ENCODE measurements around the gene DLG2.

DLG2 gene

DNA sequence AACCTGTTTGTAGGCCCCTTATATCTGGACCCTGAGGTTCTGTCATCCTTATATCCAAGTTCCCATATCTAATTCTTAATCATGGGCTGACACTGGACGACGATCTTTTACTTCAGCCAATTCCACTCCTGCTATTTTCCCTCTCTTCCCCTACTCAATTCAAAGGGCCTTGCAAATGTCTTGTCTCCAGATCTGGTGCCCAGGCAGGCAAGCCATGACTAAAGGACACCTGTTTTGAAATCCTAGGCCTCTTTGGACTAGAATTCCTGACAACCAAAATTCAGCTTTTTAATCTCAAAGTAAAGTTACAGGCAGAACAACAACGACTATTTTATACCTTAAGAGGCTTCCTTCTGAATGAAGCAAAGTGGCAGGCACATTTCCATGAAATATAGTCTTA lies 963.4 kb downstream of the DLG2 start:
- DNase-seq (ENCODE audit: low spot score) = no peak
- TF ChIP-seq, protein P1, sequence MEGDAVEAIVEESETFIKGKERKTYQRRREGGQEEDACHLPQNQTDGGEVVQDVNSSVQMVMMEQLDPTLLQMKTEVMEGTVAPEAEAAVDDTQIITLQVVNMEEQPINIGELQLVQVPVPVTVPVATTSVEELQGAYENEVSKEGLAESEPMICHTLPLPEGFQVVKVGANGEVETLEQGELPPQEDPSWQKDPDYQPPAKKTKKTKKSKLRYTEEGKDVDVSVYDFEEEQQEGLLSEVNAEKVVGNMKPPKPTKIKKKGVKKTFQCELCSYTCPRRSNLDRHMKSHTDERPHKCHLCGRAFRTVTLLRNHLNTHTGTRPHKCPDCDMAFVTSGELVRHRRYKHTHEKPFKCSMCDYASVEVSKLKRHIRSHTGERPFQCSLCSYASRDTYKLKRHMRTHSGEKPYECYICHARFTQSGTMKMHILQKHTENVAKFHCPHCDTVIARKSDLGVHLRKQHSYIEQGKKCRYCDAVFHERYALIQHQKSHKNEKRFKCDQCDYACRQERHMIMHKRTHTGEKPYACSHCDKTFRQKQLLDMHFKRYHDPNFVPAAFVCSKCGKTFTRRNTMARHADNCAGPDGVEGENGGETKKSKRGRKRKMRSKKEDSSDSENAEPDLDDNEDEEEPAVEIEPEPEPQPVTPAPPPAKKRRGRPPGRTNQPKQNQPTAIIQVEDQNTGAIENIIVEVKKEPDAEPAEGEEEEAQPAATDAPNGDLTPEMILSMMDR (conservative IDR thresholded peaks at IDR 0.05; ENCODE audit: low read depth) = no peak
- POLR2A ChIA-PET (ENCODE audit: low non-redundant PET) = no interaction called here
- no peak overlapping the region for H3K27ac ChIP-seq
- CTCF ChIA-PET = no interaction called here

DNA sequence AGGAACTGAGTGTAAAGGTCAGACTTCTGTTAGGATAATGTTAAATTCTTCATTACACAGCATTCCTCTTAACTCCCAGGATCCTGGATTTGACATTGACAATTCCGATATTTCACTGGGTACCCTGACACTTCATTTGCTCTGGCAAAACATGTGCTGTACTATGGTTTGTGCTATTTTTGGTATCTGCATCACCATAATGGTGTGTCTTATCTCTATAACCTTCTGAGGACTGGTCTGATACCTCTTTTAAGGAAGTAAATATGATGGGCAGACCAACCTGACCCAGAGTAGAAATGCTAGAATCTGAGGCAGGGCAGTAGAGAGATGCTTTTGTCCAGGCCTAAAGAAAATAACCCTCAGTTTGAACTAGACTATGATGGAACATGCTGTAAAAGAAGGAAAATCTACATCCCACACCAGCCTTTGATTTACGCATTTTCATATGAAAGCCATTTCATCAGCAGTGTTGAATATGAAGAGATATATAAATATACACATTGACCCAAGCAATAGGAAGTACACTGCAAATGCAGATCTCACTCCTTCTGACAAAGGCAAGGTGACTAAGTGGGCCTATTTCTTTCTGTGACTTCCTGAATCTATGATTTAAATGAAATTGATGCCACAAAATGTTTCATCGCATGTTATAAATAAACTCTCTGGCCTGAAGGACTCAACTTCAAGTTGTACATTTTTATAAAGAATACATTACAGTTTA lies 966.7 kb downstream of the DLG2 start:
- TF ChIP-seq, protein P1 (conservative IDR thresholded peaks at IDR 0.05; ENCODE audit: low read depth) = no peak
- POLR2A ChIA-PET (ENCODE audit: low non-redundant PET) = no interaction called here
- no peak for DNase-seq (ENCODE audit: low spot score)

DNA sequence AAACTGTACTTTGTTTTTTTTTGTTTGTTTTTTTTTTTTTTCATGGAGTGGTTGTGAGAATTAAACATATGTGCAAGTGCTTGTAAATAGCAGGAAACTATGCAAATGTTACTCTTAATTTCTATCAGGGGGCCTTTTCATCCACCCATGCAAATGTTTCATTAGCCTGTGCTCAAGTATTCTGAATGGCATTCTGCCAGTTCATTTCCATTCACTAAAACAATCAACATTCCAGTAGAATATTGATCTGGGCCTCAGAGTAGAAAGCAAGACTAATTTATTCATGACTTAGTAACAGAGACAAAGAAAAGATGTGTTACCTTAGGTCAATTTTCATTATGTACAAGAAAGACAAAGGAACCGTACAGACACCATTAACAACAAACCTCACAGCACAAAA lies 971.4 kb downstream of the DLG2 start:
- H3K27ac ChIP-seq = no peak overlapping the region
- POLR2A ChIA-PET (ENCODE audit: low non-redundant PET) = no interaction called here
- TF ChIP-seq, protein P1 (conservative IDR thresholded peaks at IDR 0.05; ENCODE audit: low read depth) = no peak

More for the DNA sequence above, 966.7 kb downstream of the DLG2 start:
- no peak overlapping the region for H3K27ac ChIP-seq
- CTCF ChIA-PET = no interaction called here

DNA sequence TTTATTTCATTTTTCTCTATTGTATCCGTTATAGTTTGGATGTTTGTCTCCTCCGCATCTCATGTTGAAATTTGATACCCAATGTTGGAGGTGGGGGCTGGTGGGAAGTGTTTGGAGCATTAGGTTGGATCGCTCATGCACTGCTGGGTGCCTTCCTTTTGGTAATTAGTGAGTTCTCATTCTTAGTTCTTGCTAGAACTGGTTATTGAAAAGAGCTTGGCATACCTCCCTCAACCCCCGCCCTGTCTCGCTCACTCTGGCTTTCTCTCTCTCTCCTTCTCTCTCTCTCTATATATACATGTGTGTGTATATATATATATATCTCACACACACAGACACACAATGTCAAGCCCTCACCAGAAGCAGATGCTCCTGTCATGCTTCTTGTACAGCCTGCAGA lies 978.7 kb downstream of the DLG2 start:
- no peak for DNase-seq (ENCODE audit: low spot score)

More for the DNA sequence above, 971.4 kb downstream of the DLG2 start:
- DNase-seq (ENCODE audit: low spot score) = no peak
- CTCF ChIA-PET = no interaction called here

DNA sequence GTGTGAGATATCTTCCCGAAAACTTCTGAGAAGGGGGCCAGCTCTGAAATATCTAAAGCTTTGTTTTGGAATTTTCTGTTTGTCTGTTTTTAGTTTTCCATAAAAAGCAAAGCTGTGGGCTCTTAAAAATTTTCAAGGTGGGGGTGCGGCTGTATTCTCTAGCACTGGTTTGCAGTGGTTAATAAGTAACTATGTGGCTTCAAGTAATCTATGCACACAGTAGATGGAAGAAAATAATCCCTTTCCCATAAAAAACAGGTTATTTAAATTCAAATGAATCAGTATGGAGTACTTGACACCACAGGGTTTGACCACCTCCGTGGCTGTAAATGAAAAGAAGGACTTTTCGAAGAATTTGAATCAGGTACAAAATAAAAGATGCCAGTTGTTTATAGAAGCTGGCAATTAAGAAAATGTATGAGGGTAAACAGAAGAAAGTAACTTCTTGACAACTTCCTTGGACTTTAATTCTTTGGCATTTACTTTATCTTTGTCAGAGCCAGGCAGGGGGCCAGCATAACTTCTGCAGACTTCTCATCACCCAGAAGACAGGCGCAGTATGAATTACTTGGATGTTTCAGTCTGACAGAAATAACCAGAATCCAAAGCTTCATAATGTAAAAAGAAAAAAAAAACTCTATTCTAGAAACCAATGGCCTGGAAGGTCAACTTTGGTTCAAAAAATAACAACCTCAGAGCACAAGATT lies 981.0 kb downstream of the DLG2 start:
- ChIA-PET CTCF (no interaction called here), POLR2A (ENCODE audit: low non-redundant PET) (no interaction called here)
- no peak for DNase-seq (ENCODE audit: low spot score)
- no peak overlapping the region for H3K27ac ChIP-seq
- TF ChIP-seq, protein P1 (conservative IDR thresholded peaks at IDR 0.05; ENCODE audit: low read depth) = no peak

More for the DNA sequence above, 978.7 kb downstream of the DLG2 start:
- CTCF ChIA-PET = no interaction called here
- POLR2A ChIA-PET (ENCODE audit: low non-redundant PET) = no interaction called here
- TF ChIP-seq, protein P1 (conservative IDR thresholded peaks at IDR 0.05; ENCODE audit: low read depth) = no peak
- no peak overlapping the region for H3K27ac ChIP-seq

DNA sequence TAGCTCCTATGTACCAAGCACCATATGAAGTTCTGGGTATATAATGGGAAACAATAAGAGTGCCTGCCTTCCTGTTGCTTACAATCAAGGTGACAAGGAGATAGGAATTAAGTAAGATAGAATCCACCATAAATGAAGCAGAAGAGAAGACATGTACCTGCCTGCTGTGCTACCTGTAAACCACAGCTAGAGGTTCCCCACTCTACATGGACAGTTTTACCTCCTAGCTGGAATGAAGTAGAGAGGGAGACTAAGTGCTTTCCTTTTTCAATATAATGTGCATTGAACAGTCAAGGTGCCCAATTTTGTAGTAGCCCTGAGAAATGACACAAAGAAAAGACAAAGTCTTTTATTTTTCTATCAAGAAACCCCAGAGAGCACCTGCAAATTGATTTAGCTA lies 984.6 kb downstream of the DLG2 start:
- H3K27ac ChIP-seq = no peak overlapping the region
- TF ChIP-seq, protein P1 (conservative IDR thresholded peaks at IDR 0.05; ENCODE audit: low read depth) = no peak
- no peak for DNase-seq (ENCODE audit: low spot score)
- CTCF ChIA-PET = no interaction called here
- POLR2A ChIA-PET (ENCODE audit: low non-redundant PET) = no interaction called here
